Measurements from ENCODE around the gene PBRM1. TPM values are rescaled to one million over a fixed set of nuclear protein-coding genes. Genes with fewer than 3 reads are reported as not detected.

Gene PBRM1
- total and polyA plus RNA-seq, 2 donors (not counting 1 experiment from before 2014, with no cell fraction given) = 37.2 to 97.3 TPM

DNA sequence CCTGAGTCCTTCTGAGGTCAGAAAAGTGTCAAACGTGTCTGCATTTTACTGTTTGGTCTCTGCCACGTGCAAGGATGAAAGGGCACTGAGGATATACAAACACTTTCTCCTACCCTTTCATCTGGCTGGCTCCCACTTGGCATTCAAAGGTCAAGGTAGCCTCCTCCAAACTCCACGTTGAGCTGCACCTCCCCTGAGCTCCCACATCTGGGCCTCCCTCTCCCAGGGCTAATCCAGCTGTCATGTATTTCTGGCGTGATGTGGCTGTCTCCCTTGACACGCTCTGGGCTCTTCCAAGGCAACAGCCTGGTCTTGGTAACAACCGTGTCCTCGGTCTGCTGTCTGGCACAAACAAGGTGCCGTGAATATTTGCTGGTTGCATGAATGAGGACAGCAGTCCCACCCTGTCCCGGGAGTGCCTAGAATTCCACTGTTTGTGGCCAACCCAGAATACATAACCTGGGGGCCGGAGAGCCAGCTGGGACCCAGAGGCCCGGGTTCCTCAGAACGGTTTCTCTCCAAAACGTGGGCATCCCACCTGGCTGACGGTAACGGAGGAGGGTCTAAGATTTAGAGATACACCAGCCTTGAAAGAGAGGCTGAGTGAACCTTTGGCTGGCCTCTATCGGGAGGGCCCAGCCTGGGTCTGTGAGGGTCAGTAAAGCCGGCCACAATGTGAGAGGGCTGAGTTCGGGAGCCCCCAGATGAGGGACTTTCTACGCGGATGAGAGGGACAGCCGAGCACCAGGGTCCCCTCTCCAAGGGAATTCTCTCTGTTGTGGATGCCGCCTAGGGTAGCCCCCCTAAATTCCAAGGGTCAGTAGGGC is 19.1 kb upstream of the PBRM1 start:
- peak overlapping the region; percentile 50 to 100 (median 92) for H3K4me3 ChIP-seq (replicated peaks in 1 of 4; ENCODE audit: control extremely low read depth in 1 of 4, insufficient read depth in 1 of 4, low read depth in 3 of 4, low read length in 4 of 4)
- H3K4me1 ChIP-seq (ENCODE audit: control insufficient read depth, extremely low read depth, insufficient read depth, low read length) = peaks cover 5% of the 10 kb centered on the region
- peak; percentile 36 to 48 for DNase-seq (ENCODE audit: low read depth in 2 of 2)
- peak overlapping the region; percentile 63 for H2AFZ ChIP-seq (ENCODE audit: low read length)
- H3K9ac ChIP-seq (ENCODE audit: insufficient read depth, low read length) = peak overlapping the region; percentile 86
- peaks cover 63% of the 10 kb centered on the region for H3K79me2 ChIP-seq (ENCODE audit: control insufficient read depth, insufficient read depth, low read length)
- H3K36me3 ChIP-seq (ENCODE audit: control insufficient read depth, insufficient read depth, low read length) = no peaks in the 10 kb centered on the region
- H4K20me1 ChIP-seq (ENCODE audit: control insufficient read depth, extremely low read depth, insufficient read depth, low read length) = no peaks in the 10 kb centered on the region
- peak overlapping the region; percentile 93 for H3K27ac ChIP-seq (ENCODE audit: insufficient read depth, low read length)
- no peaks in the 10 kb centered on the region for H3K9me3 ChIP-seq (ENCODE audit: control insufficient read depth, insufficient read depth, low read depth, low read length)
- H3K4me2 ChIP-seq (ENCODE audit: extremely low read depth, insufficient read depth, low read length) = peak overlapping the region; percentile 79
- TF ChIP-seq CTCF (conservative IDR thresholded peaks at IDR 0.05 in 1 of 2, IDR thresholded peaks at IDR 0.05 in 1 of 2; ENCODE audit: low read depth in 1 of 2, low read length in 2 of 2) (no peak), EZH2 (IDR thresholded peaks at IDR 0.05; ENCODE audit: low read length, missing control alignments) (no peak)
- no peaks in the 10 kb centered on the region for H3K27me3 ChIP-seq (ENCODE audit: control insufficient read depth, insufficient read depth, low read length)

DNA sequence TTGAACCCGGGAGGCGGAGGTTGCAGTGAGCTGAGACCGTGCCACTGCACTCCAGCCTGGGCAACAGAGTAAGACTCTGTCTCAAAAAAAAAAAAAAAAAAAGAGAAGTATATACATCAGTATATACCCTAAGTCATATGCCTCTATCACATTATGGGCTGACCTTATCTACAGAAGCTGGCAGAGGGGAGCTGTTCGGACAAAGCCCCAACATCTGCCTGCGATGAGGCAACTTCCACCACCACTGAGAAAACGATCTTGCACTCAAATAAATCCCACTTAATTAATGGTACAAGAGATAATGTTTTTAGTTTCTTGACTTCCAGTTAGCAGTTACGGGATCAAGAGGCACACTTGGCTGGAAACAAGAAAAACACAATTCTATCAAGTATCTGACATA is 17.6 kb upstream of the PBRM1 start:
- H3K4me2 ChIP-seq (ENCODE audit: extremely low read depth, insufficient read depth, low read length) = no peak overlapping the region
- no peaks in the 10 kb centered on the region for H4K20me1 ChIP-seq (ENCODE audit: control insufficient read depth, extremely low read depth, insufficient read depth, low read length)
- peaks cover 63% of the 10 kb centered on the region for H3K79me2 ChIP-seq (ENCODE audit: control insufficient read depth, insufficient read depth, low read length)
- TF ChIP-seq EZH2 (IDR thresholded peaks at IDR 0.05; ENCODE audit: low read length, missing control alignments) (no peak), CTCF (conservative IDR thresholded peaks at IDR 0.05 in 1 of 2, IDR thresholded peaks at IDR 0.05 in 1 of 2; ENCODE audit: low read depth in 1 of 2, low read length in 2 of 2) (no peak)
- no peak overlapping the region for H3K27ac ChIP-seq (ENCODE audit: insufficient read depth, low read length)
- H3K36me3 ChIP-seq (ENCODE audit: control insufficient read depth, insufficient read depth, low read length) = no peaks in the 10 kb centered on the region
- no peak overlapping the region for H3K9ac ChIP-seq (ENCODE audit: insufficient read depth, low read length)
- peaks cover 5% of the 10 kb centered on the region for H3K4me1 ChIP-seq (ENCODE audit: control insufficient read depth, extremely low read depth, insufficient read depth, low read length)
- H3K9me3 ChIP-seq (ENCODE audit: control insufficient read depth, insufficient read depth, low read depth, low read length) = no peaks in the 10 kb centered on the region
- no peak for DNase-seq (ENCODE audit: low read depth in 2 of 2)
- peak overlapping the region in 2 of 4 experiments; percentile 28 to 100 for H3K4me3 ChIP-seq (replicated peaks in 1 of 4; ENCODE audit: control extremely low read depth in 1 of 4, insufficient read depth in 1 of 4, low read depth in 3 of 4, low read length in 4 of 4)
- no peak overlapping the region for H2AFZ ChIP-seq (ENCODE audit: low read length)
- H3K27me3 ChIP-seq (ENCODE audit: control insufficient read depth, insufficient read depth, low read length) = no peaks in the 10 kb centered on the region

- no peaks in the 10 kb centered on the region for H3K4me1 ChIP-seq (ENCODE audit: control insufficient read depth, extremely low read depth, insufficient read depth, low read length)
- H3K9ac ChIP-seq (ENCODE audit: insufficient read depth, low read length) = no peak overlapping the region
- no peak overlapping the region for H2AFZ ChIP-seq (ENCODE audit: low read length)
- no peak overlapping the region for H3K4me3 ChIP-seq (replicated peaks in 1 of 4; ENCODE audit: control extremely low read depth in 1 of 4, insufficient read depth in 1 of 4, low read depth in 3 of 4, low read length in 4 of 4)
- TF ChIP-seq CTCF (conservative IDR thresholded peaks at IDR 0.05 in 1 of 2, IDR thresholded peaks at IDR 0.05 in 1 of 2; ENCODE audit: low read depth in 1 of 2, low read length in 2 of 2) (no peak), EZH2 (IDR thresholded peaks at IDR 0.05; ENCODE audit: low read length, missing control alignments) (no peak)
- no peak overlapping the region for H3K4me2 ChIP-seq (ENCODE audit: extremely low read depth, insufficient read depth, low read length)
- DNase-seq (ENCODE audit: low read depth in 2 of 2) = no peak
- H3K27me3 ChIP-seq (ENCODE audit: control insufficient read depth, insufficient read depth, low read length) = no peaks in the 10 kb centered on the region
- H3K9me3 ChIP-seq (ENCODE audit: control insufficient read depth, insufficient read depth, low read depth, low read length) = no peaks in the 10 kb centered on the region
- H4K20me1 ChIP-seq (ENCODE audit: control insufficient read depth, extremely low read depth, insufficient read depth, low read length) = no peaks in the 10 kb centered on the region
- H3K79me2 ChIP-seq (ENCODE audit: control insufficient read depth, insufficient read depth, low read length) = peaks cover 18% of the 10 kb centered on the region
- H3K36me3 ChIP-seq (ENCODE audit: control insufficient read depth, insufficient read depth, low read length) = peaks cover 20% of the 10 kb centered on the region
- no peak overlapping the region for H3K27ac ChIP-seq (ENCODE audit: insufficient read depth, low read length)
Measured at GRCh38 chr3:52697632-52697965, 11.9 kb upstream of the PBRM1 start.

All from fibroblast of lung (primary cell).